ENCODE measurements around the gene DDX3X. TPM values are rescaled to one million over a fixed set of nuclear protein-coding genes. Genes with fewer than 3 reads are reported as not detected.
A peak's percentile ranks its signal among the peaks of the same experiment; 100 is the strongest.
"Not testable (repeated sequence)": the region's sequence is repeated elsewhere in the genome, so short reads cannot be mapped to it uniquely, and the experiment has no call there.

The DDX3X gene
- total RNA-seq, 3 donors from 2014 or later: 460 to 635 (median 497) TPM

DNA sequence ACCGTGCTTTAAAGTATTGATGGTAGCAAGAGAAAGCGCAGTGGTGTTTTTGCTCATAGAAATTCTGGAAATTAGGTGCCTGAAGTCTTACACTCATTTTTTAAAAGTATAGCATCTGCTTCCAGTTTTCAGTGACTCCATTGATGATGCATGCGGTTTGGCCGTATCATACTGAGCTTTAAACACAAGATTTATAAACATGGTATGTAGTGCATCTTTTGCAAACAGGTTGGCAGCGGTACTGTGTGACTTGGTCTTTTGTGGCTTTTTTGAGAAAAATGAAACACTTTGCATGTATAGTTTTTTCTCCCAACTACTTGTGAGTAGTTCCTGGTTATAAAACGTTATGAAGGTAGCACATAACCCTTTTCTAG, 2.0 kb downstream of the DDX3X start:
- H3K36me3 Mint-ChIP-seq (ENCODE audit: insufficient read depth): peaks cover 33% of the 10 kb centered on the region
- H3K4me1 Mint-ChIP-seq (ENCODE audit: low read depth): peaks cover 22% of the 10 kb centered on the region
- no peaks in the 10 kb centered on the region for H3K27me3 Mint-ChIP-seq (ENCODE audit: low read depth)
- ATAC-seq (no peak), DNase-seq (no peak)
- H3K9me3 Mint-ChIP-seq: no peaks in the 10 kb centered on the region
- peak overlapping the region; percentile 94 for H3K4me3 Mint-ChIP-seq

DNA sequence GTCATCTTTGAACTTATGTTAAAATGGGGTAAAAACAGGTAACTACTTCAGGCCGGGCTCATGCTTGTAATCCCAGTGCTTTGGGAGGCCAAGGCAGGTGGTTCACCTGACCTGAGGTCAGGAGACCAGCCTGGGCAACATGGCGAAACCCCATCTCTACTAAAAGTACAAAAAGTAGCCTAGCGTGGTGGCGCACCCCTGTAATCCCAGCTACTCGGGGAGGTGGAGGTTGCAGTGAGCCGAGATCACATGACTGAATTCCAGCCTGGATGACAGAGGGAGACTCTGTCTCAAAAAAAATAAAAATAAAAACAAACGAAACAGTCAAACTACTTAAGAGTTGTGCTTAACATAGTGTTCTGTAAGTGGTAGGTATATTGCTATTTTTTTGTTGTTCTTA, 2.5 kb downstream of the DDX3X start:
- H3K36me3 Mint-ChIP-seq (ENCODE audit: insufficient read depth): peaks cover 35% of the 10 kb centered on the region
- H3K4me3 Mint-ChIP-seq: peak overlapping the region; percentile 94
- H3K27me3 Mint-ChIP-seq (ENCODE audit: low read depth): no peaks in the 10 kb centered on the region
- DNase-seq (no peak), ATAC-seq (no peak)
- peaks cover 24% of the 10 kb centered on the region for H3K4me1 Mint-ChIP-seq (ENCODE audit: low read depth)
- H3K9me3 Mint-ChIP-seq: no peaks in the 10 kb centered on the region

DNA sequence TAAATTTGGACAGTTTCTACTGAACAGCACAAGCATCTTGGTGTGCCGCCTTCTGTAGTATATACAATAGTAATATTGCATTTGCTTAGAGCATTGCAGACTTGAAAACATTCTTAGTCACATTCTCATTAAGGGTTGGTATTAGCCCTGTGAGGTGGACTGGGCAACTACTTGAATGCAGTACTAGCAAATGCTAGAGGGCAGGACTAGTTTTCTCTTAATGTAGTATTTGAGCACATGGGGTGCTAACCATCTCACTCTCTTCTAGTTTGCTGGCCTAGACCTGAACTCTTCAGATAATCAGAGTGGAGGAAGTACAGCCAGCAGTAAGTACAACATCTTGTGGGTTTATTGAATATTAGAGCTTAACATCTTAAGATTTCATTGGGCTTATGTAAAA, 3.2 kb downstream of the DDX3X start:
- Mint-ChIP-seq H3K36me3 (ENCODE audit: insufficient read depth) (peaks cover 35% of the 10 kb centered on the region), H3K27me3 (ENCODE audit: low read depth) (no peaks in the 10 kb centered on the region), H3K9me3 (no peaks in the 10 kb centered on the region), H3K4me1 (ENCODE audit: low read depth) (peaks cover 25% of the 10 kb centered on the region), H3K4me3 (peak overlapping the region; percentile 94)
- ATAC-seq: no peak
- DNase-seq: no peak

DNA sequence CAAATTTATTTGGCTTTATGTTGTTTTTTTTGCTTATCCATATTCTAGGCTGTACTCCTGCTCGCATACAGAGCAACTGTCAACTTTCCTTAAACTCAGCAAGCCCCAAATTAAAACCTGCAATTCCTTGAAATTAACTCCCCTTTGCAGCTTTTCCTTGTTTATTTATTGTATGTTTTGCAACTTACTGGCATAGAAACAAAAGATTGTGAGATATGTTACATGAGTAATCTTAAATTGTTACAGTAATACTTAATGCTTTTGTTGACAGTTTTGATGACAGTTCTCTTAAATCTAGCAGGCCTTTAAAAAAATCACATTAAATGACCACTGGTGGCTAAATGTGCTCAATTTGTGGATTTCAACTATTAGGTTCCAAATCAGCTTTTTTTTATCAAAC, 4.5 kb downstream of the DDX3X start:
- ATAC-seq (no peak), DNase-seq (no peak)
- peaks cover 41% of the 10 kb centered on the region for H3K36me3 Mint-ChIP-seq (ENCODE audit: insufficient read depth)
- no peaks in the 10 kb centered on the region for H3K27me3 Mint-ChIP-seq (ENCODE audit: low read depth)
- peak overlapping the region; percentile 94 for H3K4me3 Mint-ChIP-seq
- H3K9me3 Mint-ChIP-seq: no peaks in the 10 kb centered on the region
- peaks cover 31% of the 10 kb centered on the region for H3K4me1 Mint-ChIP-seq (ENCODE audit: low read depth)

DNA sequence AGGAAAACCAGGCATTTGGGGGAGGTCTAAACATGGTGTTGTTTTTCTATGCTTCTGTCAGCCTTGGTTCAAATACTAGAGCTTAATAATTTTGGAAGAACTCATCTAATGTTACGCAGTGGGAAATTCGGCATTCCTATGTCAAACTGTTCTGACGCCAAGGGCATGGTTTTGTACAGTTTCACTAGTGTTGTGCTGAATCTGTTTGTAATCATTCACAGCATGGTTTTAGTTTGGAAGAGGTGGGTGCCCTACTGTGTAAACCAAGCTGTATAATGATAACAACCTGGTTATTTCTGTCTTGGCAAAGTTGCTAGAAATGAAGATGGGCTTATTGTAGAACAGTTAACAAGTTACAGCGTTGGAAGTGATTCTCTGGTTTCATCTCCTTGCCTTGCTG, 5.2 kb downstream of the DDX3X start:
- peaks cover 47% of the 10 kb centered on the region for H3K36me3 Mint-ChIP-seq (ENCODE audit: insufficient read depth)
- H3K4me1 Mint-ChIP-seq (ENCODE audit: low read depth): peaks cover 33% of the 10 kb centered on the region
- DNase-seq (no peak), ATAC-seq (no peak)
- H3K27me3 Mint-ChIP-seq (ENCODE audit: low read depth): no peaks in the 10 kb centered on the region
- H3K9me3 Mint-ChIP-seq: no peaks in the 10 kb centered on the region
- H3K4me3 Mint-ChIP-seq: peak overlapping the region; percentile 94

DNA sequence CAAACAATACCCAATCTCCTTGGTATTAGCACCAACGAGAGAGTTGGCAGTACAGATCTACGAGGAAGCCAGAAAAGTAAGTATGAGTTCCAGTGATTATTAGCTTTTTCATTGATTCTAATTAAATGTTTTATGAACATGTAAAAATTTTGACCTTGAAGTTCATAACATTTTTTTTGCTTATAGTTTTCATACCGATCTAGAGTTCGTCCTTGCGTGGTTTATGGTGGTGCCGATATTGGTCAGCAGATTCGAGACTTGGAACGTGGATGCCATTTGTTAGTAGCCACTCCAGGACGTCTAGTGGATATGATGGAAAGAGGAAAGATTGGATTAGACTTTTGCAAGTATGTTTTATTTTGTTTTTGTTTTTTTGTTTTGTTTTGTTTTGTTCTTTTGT, 10.1 kb downstream of the DDX3X start:
- DNase-seq (no peak), ATAC-seq (no peak)
- H3K36me3 Mint-ChIP-seq (ENCODE audit: insufficient read depth): peaks cover 30% of the 10 kb centered on the region
- no peaks in the 10 kb centered on the region for H3K9me3 Mint-ChIP-seq
- H3K4me3 Mint-ChIP-seq: no peak overlapping the region
- no peaks in the 10 kb centered on the region for H3K27me3 Mint-ChIP-seq (ENCODE audit: low read depth)
- H3K4me1 Mint-ChIP-seq (ENCODE audit: low read depth): peaks cover 28% of the 10 kb centered on the region

DNA sequence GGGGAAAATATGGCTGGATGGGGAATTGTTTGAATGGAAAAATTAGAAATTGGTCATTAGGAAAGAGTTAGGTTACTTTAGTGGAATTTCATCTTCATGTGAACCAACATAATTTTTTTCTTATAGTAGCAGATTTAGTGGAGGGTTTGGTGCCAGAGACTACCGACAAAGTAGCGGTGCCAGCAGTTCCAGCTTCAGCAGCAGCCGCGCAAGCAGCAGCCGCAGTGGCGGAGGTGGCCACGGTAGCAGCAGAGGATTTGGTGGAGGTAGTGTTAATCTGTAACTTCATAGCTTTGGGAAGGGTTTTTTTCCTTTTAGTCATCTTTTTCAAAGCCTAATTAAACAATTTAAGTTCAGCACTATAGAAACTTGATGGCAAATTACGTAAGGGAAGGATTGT, 13.2 kb downstream of the DDX3X start:
- Mint-ChIP-seq H3K27me3 (ENCODE audit: low read depth) (no peaks in the 10 kb centered on the region), H3K4me3 (no peak overlapping the region), H3K9me3 (no peaks in the 10 kb centered on the region), H3K4me1 (ENCODE audit: low read depth) (peaks cover 30% of the 10 kb centered on the region), H3K36me3 (ENCODE audit: insufficient read depth) (peaks cover 32% of the 10 kb centered on the region)
- DNase-seq (no peak), ATAC-seq (no peak)

DNA sequence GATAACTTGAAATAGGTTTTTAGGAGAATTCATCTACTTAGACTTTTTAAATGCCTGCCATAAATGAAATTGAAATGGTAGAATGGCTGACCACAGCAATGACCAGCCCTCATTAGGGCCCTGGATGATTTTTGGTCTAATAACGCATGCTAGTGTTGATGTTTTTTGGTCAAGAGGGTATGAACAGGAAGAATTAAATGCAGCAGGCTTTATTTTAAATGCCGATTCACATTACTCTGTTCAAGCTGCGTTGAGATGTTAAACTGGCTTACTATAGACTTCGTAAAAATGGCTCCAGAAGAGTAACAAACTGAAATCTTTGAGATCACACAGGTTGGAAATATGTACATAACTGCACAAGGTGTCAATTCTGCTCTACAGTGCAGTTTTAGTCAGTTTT, 14.6 kb downstream of the DDX3X start:
- Mint-ChIP-seq H3K9me3 (no peaks in the 10 kb centered on the region), H3K4me3 (no peak overlapping the region), H3K36me3 (ENCODE audit: insufficient read depth) (peaks cover 26% of the 10 kb centered on the region), H3K27me3 (ENCODE audit: low read depth) (no peaks in the 10 kb centered on the region), H3K4me1 (ENCODE audit: low read depth) (peaks cover 31% of the 10 kb centered on the region)
- no peak for DNase-seq
- ATAC-seq: no peak

DNA sequence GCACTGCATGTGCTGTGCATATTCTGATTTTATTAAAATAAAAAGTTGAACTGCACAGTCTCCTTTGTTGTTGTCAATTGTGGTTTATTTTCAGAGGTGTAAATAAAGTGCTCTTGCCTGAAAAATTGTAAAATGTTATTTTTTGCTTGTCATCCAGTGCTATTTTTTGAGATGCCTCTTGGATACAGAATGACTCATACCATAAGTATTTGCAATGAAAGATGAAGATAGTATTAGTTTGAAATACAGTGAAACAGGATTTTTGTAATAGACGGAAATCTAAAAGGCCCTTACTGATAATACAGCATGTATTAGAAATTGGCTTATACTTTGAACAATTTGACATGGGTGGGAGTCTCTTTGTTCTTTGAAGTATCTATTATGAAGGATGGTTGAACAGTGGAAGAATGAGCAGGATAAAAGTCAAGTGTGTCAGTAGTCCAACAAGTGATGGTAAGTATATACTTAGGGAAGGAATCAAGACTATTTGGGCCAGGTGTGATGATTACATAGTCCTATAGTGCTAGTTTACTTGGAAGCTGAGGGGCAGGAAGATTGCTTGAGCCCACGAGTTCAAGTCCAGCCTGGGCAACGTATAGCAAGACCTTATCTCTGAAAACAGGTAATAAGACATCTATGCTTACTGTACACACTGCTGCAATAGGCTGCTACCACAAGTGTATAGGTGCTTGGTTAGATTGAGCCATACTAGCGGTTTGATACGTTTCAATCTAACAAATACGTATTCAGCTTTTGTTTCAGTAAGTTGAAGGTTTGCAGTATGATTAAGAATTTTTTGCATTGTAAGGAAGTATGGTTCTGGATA, 16.4 kb downstream of the DDX3X start:
- DNase-seq (no peak), ATAC-seq (peak; percentile 41)
- H3K4me1 Mint-ChIP-seq (ENCODE audit: low read depth): peaks cover 29% of the 10 kb centered on the region
- H3K36me3 Mint-ChIP-seq (ENCODE audit: insufficient read depth): peaks cover 20% of the 10 kb centered on the region
- H3K4me3 Mint-ChIP-seq: no peak overlapping the region
- no peaks in the 10 kb centered on the region for H3K9me3 Mint-ChIP-seq
- no peaks in the 10 kb centered on the region for H3K27me3 Mint-ChIP-seq (ENCODE audit: low read depth)

DNA sequence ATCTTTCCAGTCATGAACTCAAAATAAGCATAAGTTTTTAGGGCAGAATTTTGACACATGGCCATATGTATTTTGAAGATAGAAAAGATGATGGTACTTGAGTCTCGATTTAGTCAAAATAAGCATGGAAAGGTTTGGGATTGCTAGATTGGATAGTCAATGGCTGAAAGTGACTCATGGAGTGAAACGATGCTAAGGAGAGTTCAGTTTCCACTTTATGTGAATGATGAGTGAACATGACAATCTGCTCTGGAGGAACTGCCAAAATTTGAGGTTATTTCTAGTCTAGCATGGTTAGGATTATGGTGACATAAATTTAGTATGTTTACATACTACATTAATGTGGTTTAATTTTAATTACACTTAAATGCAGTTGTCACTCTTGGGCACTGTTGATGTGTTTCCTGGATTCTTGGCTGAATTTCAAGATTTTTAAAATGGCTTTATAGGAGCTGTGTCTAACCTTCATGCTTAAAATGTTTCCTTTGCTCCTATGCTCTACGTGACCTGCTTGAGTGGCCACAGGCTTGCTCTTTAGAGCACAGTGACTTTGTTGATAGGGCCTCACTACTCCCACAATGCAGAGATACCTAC, 17.1 kb downstream of the DDX3X start:
- Mint-ChIP-seq H3K9me3 (no peaks in the 10 kb centered on the region), H3K4me3 (no peak overlapping the region)

DNA sequence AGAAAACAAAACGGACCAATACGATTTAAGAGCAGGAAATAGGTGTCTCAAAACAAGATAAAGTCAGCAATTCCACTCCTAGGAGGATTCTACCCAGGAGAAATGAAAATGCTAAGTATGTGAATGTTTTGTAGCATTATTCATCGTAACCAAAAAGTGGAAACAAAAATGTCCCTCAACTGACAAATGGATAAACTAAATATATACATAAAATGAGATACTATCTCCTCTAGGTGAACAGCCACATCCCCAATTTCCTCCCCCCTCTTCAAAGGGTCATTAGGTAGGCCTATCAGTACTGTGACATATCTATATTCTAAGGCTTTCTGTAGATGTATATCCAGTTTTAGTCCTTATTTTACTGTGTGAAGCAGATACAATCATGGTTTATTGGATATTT, 18.0 kb downstream of the DDX3X start:
- DNase-seq (no peak), ATAC-seq (no peak)
- Mint-ChIP-seq H3K27me3 (ENCODE audit: low read depth) (no peaks in the 10 kb centered on the region), H3K4me3 (no peak overlapping the region), H3K9me3 (no peaks in the 10 kb centered on the region), H3K4me1 (ENCODE audit: low read depth) (peaks cover 28% of the 10 kb centered on the region), H3K36me3 (ENCODE audit: insufficient read depth) (peaks cover 18% of the 10 kb centered on the region)

More for the DNA sequence above, 17.1 kb downstream of the DDX3X start:
- DNase-seq (no peak), ATAC-seq (peak; percentile 51 to 57)
- H3K27me3 Mint-ChIP-seq (ENCODE audit: low read depth): no peaks in the 10 kb centered on the region
- H3K36me3 Mint-ChIP-seq (ENCODE audit: insufficient read depth): peaks cover 20% of the 10 kb centered on the region
- peaks cover 29% of the 10 kb centered on the region for H3K4me1 Mint-ChIP-seq (ENCODE audit: low read depth)

DNA sequence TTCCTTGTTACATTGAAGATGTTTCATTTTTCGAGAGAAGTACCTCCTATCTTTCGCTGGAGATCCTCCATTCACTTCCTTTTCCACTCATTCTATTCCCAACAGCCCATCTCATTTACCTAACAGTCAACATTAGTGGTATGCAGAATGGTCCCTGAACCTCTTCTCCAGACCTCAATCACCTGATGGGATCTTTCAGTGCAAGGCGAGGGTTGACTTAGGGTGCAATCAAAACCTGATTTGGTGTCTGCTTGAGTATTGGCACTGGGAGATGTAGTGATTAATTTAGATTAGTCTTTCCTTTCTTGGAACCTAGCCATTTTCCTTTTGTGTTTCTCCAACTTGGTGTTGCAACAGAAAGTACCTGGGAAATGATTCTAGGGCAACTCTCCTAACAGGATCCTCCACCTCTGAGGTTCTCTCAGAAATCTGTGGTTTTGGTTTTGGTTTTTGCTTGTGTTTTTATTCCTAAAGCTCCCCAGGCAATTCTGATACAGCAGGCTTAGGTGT, 18.4 kb downstream of the DDX3X start:
- H3K4me1 Mint-ChIP-seq (ENCODE audit: low read depth): peaks cover 25% of the 10 kb centered on the region
- no peaks in the 10 kb centered on the region for H3K9me3 Mint-ChIP-seq
- peaks cover 15% of the 10 kb centered on the region for H3K36me3 Mint-ChIP-seq (ENCODE audit: insufficient read depth)
- H3K27me3 Mint-ChIP-seq (ENCODE audit: low read depth): no peaks in the 10 kb centered on the region
- DNase-seq (no peak), ATAC-seq (no peak)
- no peak overlapping the region for H3K4me3 Mint-ChIP-seq

DNA sequence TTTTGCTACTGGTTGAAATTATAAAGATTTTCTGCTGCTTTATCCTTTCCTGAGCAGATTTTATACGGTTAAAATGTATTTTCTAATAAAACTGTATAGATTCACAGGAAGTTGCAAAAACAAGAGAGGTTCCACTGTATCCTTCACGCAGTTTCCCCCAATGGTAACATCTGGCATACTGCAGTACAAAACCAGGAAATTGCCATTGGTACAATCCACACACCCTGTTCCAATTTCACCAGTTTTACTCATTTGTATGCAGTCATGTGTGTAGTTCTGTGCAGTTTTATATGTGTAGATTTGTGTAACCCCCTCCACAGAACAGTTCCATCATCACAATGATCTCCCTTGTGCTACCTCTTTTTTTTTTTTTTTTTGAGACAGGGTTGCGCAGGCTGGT, 20.0 kb downstream of the DDX3X start:
- H3K36me3 Mint-ChIP-seq (ENCODE audit: insufficient read depth): peaks cover 11% of the 10 kb centered on the region
- H3K4me3 Mint-ChIP-seq: no peak overlapping the region

DNA sequence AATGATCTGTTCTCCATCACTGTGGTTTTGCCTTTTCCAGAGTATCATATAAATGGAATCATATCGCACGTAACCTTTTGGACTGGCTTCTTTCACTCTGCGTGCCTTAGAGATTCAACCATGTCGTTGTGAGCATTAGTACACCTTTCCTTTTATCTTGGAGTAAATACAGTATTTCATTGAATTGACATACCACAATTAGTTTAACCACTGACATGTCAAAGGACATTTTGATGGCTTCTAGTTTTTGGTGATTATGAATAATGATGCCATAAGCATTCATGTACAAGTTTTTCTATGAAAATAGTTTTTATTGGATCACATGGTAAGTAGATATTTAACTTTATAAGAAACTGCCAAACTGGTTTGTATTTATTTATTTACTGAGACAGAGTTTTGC, 35.2 kb downstream of the DDX3X start:
- no peaks in the 10 kb centered on the region for H3K36me3 Mint-ChIP-seq (ENCODE audit: insufficient read depth)
- no peak overlapping the region for H3K4me3 Mint-ChIP-seq
- H3K4me1 Mint-ChIP-seq (ENCODE audit: low read depth): no peaks in the 10 kb centered on the region
- ATAC-seq (no peak), DNase-seq (no peak)
- H3K9me3 Mint-ChIP-seq: no peaks in the 10 kb centered on the region
- H3K27me3 Mint-ChIP-seq (ENCODE audit: low read depth): no peaks in the 10 kb centered on the region

More for the DNA sequence above, 20.0 kb downstream of the DDX3X start:
- Mint-ChIP-seq H3K27me3 (ENCODE audit: low read depth) (no peaks in the 10 kb centered on the region), H3K4me1 (ENCODE audit: low read depth) (peaks cover 23% of the 10 kb centered on the region), H3K9me3 (no peaks in the 10 kb centered on the region)
- ATAC-seq (no peak), DNase-seq (no peak)

DNA sequence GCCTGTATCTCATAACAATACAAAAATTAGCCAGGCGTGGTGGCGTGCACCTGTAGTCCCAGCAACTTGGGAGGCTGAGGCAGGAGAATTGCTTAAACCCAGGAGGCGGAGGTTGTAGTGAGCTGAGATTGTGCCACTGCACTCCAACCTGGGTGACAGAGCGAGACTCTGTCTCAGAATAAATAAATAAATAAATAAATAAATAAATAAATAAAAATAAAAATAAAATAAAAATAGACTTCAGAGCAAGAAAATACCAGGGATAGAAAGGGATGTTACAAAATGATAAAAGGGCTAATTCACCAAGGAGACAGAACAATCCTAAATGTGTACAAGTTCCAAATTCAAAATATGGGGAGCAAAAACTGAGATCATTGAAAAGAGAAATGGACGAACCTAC, 37.6 kb downstream of the DDX3X start:
- not testable (repeated sequence) for H3K4me3 Mint-ChIP-seq; H3K9me3 Mint-ChIP-seq; DNase-seq; ATAC-seq; H3K36me3 Mint-ChIP-seq (ENCODE audit: insufficient read depth); H3K4me1 Mint-ChIP-seq (ENCODE audit: low read depth); H3K27me3 Mint-ChIP-seq (ENCODE audit: low read depth)
